Pulmonary artery endothelial cell (primary cell): ENCODE results near the gene EEPD1. TPM values are rescaled to one million over a fixed set of nuclear protein-coding genes. Genes with fewer than 3 reads are reported as not detected.
"Not testable (repeated sequence)": the region's sequence is repeated elsewhere in the genome, so short reads cannot be mapped to it uniquely, and the experiment has no call there.

ENCODE experiments used
- DNase-seq: peaks from one replicate; pipeline ENCODE4 v3.0.0-alpha.2; 2011; ENCODE audit warnings: low read depth, low spot score
- total RNA-seq: library from RNA; depleted of rRNA; stranded (reverse); fragments of >200 nt; gene quantifications from 2 replicates; pipeline ENCODE4 v1.2.3, GENCODE V29; 2014

Gene EEPD1
- total RNA-seq, 1 donor from 2014 or later, result 0.33 TPM

GRCh38 chr7:36214608-36215456 is 61.8 kb downstream of the EEPD1 start:
- DNase-seq, result no peak

- no peak for DNase-seq
Observed at GRCh38 chr7:36215457-36215765, 62.4 kb downstream of the EEPD1 start.

GRCh38 chr7:36216063-36216684 is 63.1 kb downstream of the EEPD1 start:
- DNase-seq, result no peak

- no peak for DNase-seq
Observed at GRCh38 chr7:36217211-36217960, 64.3 kb downstream of the EEPD1 start.

GRCh38 chr7:36217961-36218284 is 64.9 kb downstream of the EEPD1 start:
- no peak for DNase-seq

GRCh38 chr7:36219429-36219828 is 66.4 kb downstream of the EEPD1 start:
- no peak for DNase-seq

GRCh38 chr7:36223851-36224250 is 70.8 kb downstream of the EEPD1 start:
- no peak for DNase-seq

- DNase-seq, result no peak
Observed at GRCh38 chr7:36224934-36225858, 72.1 kb downstream of the EEPD1 start.

- DNase-seq, result no peak
Observed at GRCh38 chr7:36226151-36226550, 73.1 kb downstream of the EEPD1 start.

GRCh38 chr7:36227223-36227622 is 74.2 kb downstream of the EEPD1 start:
- no peak for DNase-seq

GRCh38 chr7:36228039-36228438 is 75.0 kb downstream of the EEPD1 start:
- no peak for DNase-seq

- no peak for DNase-seq
Observed at GRCh38 chr7:36231406-36231805, 78.4 kb downstream of the EEPD1 start.

- no peak for DNase-seq
Observed at GRCh38 chr7:36232555-36232954, 79.5 kb downstream of the EEPD1 start.

GRCh38 chr7:36232971-36233550 is 80.0 kb downstream of the EEPD1 start:
- DNase-seq, result no peak

- DNase-seq, result no peak
Observed at GRCh38 chr7:36236073-36236472, 83.0 kb downstream of the EEPD1 start.

GRCh38 chr7:36238138-36238537 is 85.1 kb downstream of the EEPD1 start:
- DNase-seq, result no peak

- not testable (repeated sequence) for DNase-seq
Observed at GRCh38 chr7:36243356-36243755, 90.3 kb downstream of the EEPD1 start.

GRCh38 chr7:36244001-36244400 is 90.9 kb downstream of the EEPD1 start:
- DNase-seq, result not testable (repeated sequence)

GRCh38 chr7:36244429-36244828 is 91.4 kb downstream of the EEPD1 start:
- no peak for DNase-seq

GRCh38 chr7:36245684-36246299 is 92.7 kb downstream of the EEPD1 start:
- no peak for DNase-seq

- no peak for DNase-seq
Observed at GRCh38 chr7:36249091-36249490, 96.0 kb downstream of the EEPD1 start.
